GM23338 (cell line): ENCODE measurements around the gene ANAPC2. TPM values are rescaled to one million over a fixed set of nuclear protein-coding genes. Genes with fewer than 3 reads are reported as not detected.

ENCODE experiments used
- ATAC-seq: fragments of 200-7000 bp; cut with Tn5 transposase; 3 replicates; pipeline ENCODE4 v1.9.1; 2020
- DNase-seq: peaks from one replicate; pipeline ENCODE4 v3.0.0-alpha.2; 2015; ENCODE audit warnings: low spot score
- H2AFZ ChIP-seq: fragments of 200-600 bp; sonication (generic); 2 replicates; pipeline ENCODE4 v1.8.0; 2016; ENCODE audit warnings: antibody characterized with exemption, mild to moderate bottlenecking, moderate library complexity
- H3F3A ChIP-seq: fragments of 200-600 bp; sonication (generic); replicated peaks from 2 replicates; pipeline ENCODE4 v1.8.0; 2017; ENCODE audit warnings: antibody characterized with exemption, mixed run types, low read depth
- H3K27ac ChIP-seq: fragments of 200-600 bp; sonication (generic); 2 replicates; pipeline ENCODE4 v1.6.1; 2016; ENCODE audit warnings: low read depth
- H3K27me3 ChIP-seq: fragments of 200-600 bp; sonication (generic); 2 replicates; pipeline ENCODE4 v1.8.0; 2016; ENCODE audit warnings: mild to moderate bottlenecking, mixed run types, moderate library complexity; ENCODE audit not compliant: insufficient read depth
- H3K36me3 ChIP-seq: fragments of 200-600 bp; sonication (generic); 2 replicates; pipeline ENCODE4 v1.8.0; 2016; ENCODE audit warnings: mild to moderate bottlenecking; ENCODE audit not compliant: insufficient read depth
- H3K4me1 ChIP-seq: fragments of 200-600 bp; sonication (generic); 2 replicates; pipeline ENCODE4 v1.8.0; 2016; ENCODE audit warnings: mild to moderate bottlenecking, moderate library complexity; ENCODE audit not compliant: insufficient read depth
- H3K4me2 ChIP-seq: fragments of 200-600 bp; sonication (generic); 2 replicates; pipeline ENCODE4 v1.7.1; 2017; ENCODE audit warnings: mixed run types
- H3K4me3 ChIP-seq: fragments of 200-600 bp; sonication (generic); 2 replicates; pipeline ENCODE4 v1.6.1; 2016; ENCODE audit warnings: mixed run types
- H3K79me2 ChIP-seq: fragments of 200-600 bp; sonication (generic); replicated peaks from 2 replicates; pipeline ENCODE4 v1.8.0; 2017; ENCODE audit warnings: mild to moderate bottlenecking; ENCODE audit not compliant: insufficient read depth
- H3K9me2 ChIP-seq: fragments of 200-600 bp; sonication (generic); 2 replicates; pipeline ENCODE4 v1.8.0; 2017; ENCODE audit not compliant: insufficient read depth
- H4K20me1 ChIP-seq: fragments of 200-600 bp; sonication (generic); replicated peaks from 2 replicates; pipeline ENCODE4 v1.8.0; 2017; ENCODE audit warnings: mild to moderate bottlenecking; ENCODE audit not compliant: insufficient read depth
- H3K27ac Mint-ChIP-seq: 2 replicates; pipeline ENCODE4 v1.8.0; 2020; ENCODE audit warnings: inconsistent platforms, mild to moderate bottlenecking, moderate library complexity, mixed read lengths
- H3K27me3 Mint-ChIP-seq: 3 replicates; pipeline ENCODE4 v1.8.0; 2022; ENCODE audit warnings: low read depth, mild to moderate bottlenecking, moderate library complexity, mixed read lengths, inconsistent platforms; ENCODE audit not compliant: insufficient read depth, poor library complexity
- H3K36me3 Mint-ChIP-seq: 3 replicates; pipeline ENCODE4 v1.8.0; 2021; ENCODE audit warnings: low read depth, mild to moderate bottlenecking, inconsistent platforms, moderate library complexity, mixed read lengths
- H3K4me1 Mint-ChIP-seq: 3 replicates; pipeline ENCODE4 v1.8.0; 2020; ENCODE audit warnings: mild to moderate bottlenecking, inconsistent platforms, mixed read lengths
- H3K4me3 Mint-ChIP-seq: 3 replicates; pipeline ENCODE4 v1.8.0; 2021; ENCODE audit warnings: moderate library complexity, mild to moderate bottlenecking, inconsistent platforms, mixed read lengths
- H3K9me3 Mint-ChIP-seq: 3 replicates; pipeline ENCODE4 v1.8.0; 2020; ENCODE audit warnings: moderate library complexity, mild to moderate bottlenecking, inconsistent platforms, mixed read lengths
- CREB1 ChIP-seq: fragments of 250-450 bp; sonication (Bioruptor Pico); IDR thresholded peaks from 2 replicates; pipeline ENCODE4 v1.5.0; 2020; ENCODE audit warnings: low read depth, mild to moderate bottlenecking, moderate library complexity
- CTCF ChIP-seq, 2 experiments: fragments of 200-600 bp in 1 of 2; sonication (generic) in 1 of 2; conservative IDR thresholded peaks; 2 replicates each; pipeline versions ENCODE4 v1.5.1 to v1.6.1; 2016 to 2017; ENCODE audit warnings: antibody characterized with exemption in 2 of 2, low read depth in 2 of 2, mild to moderate bottlenecking in 2 of 2, moderate library complexity in 1 of 2
- ETS1 ChIP-seq: IDR thresholded peaks from 2 replicates; pipeline ENCODE4 v1.6.1; 2016; ENCODE audit warnings: antibody characterized with exemption
- EZH2 ChIP-seq: fragments of 200-600 bp; sonication (generic); IDR thresholded peaks from one replicate; pipeline ENCODE4 v1.8.0; 2017; ENCODE audit warnings: antibody characterized with exemption, mild to moderate bottlenecking, low read depth; ENCODE audit not compliant: unreplicated experiment
- EZH2phosphoT487 ChIP-seq: fragments of 200-600 bp; sonication (generic); IDR thresholded peaks from one replicate; pipeline ENCODE4 v1.8.1; 2018; ENCODE audit warnings: antibody characterized with exemption; ENCODE audit not compliant: unreplicated experiment
- JUNB ChIP-seq: IDR thresholded peaks from one replicate; pipeline ENCODE4 v1.6.1; 2016; ENCODE audit warnings: antibody characterized with exemption; ENCODE audit not compliant: unreplicated experiment
- NANOG ChIP-seq: IDR thresholded peaks from 2 replicates; pipeline ENCODE4 v1.6.1; 2016; ENCODE audit warnings: antibody characterized with exemption, borderline replicate concordance
- POLR2AphosphoS5 ChIP-seq: IDR thresholded peaks from 2 replicates; pipeline ENCODE4 v1.6.1; 2016; ENCODE audit warnings: antibody characterized with exemption, low read depth
- STAT1 ChIP-seq: IDR thresholded peaks from one replicate; pipeline ENCODE4 v1.6.1; 2016; ENCODE audit warnings: antibody characterized with exemption; ENCODE audit not compliant: unreplicated experiment
- ZNF114 ChIP-seq: fragments of 250-450 bp; sonication (Bioruptor Pico); IDR thresholded peaks from 2 replicates; pipeline ENCODE4 v1.5.0; 2020; ENCODE audit warnings: mild to moderate bottlenecking, moderate library complexity
- ZNF331 ChIP-seq: fragments of 250-450 bp; sonication (Bioruptor Pico); IDR thresholded peaks from 2 replicates; pipeline ENCODE4 v1.5.0; 2020; ENCODE audit warnings: low read depth, mild to moderate bottlenecking, moderate library complexity
- ZNF462 ChIP-seq: fragments of 250-450 bp; sonication (Bioruptor Pico); IDR thresholded peaks from 2 replicates; pipeline ENCODE4 v1.5.0; 2020; ENCODE audit warnings: mild to moderate bottlenecking, moderate library complexity
- polyA plus RNA-seq: library from polyadenylated mRNA; unstranded; fragments of >200 nt; fragmentation: Nextera tagmentation; extraction: Ambion mirVana; gene quantifications from 2 replicates; pipeline ENCODE4 v1.2.1, GENCODE V29; 2016
- total RNA-seq: library from RNA; depleted of rRNA; stranded (reverse); fragments of >200 nt; shearing (Covaris generic); gene quantifications from 2 replicates; pipeline ENCODE4 v1.2.3, GENCODE V29; 2014

Gene ANAPC2
- total and polyA plus RNA-seq, 2 experiments from 2014 or later, result 16.4 to 42.9 TPM

GRCh38 chr9:137164370-137165249 is 23.8 kb downstream of the ANAPC2 start:
- Histone ChIP-seq H4K20me1 (no peaks in the 10 kb centered on the region), H3F3A (no peaks in the 10 kb centered on the region), H3K4me3 (no peak overlapping the region), H3K79me2 (no peaks in the 10 kb centered on the region), H3K27ac (no peak overlapping the region), H3K4me2 (no peak overlapping the region), H2AFZ (no peak overlapping the region), H3K27me3 (peaks cover 86% of the 10 kb centered on the region), H3K4me1 (no peaks in the 10 kb centered on the region; the same call in 1 of the 2 replicates), H3K36me3 (no peaks in the 10 kb centered on the region), H3K9me2 (no peaks in the 10 kb centered on the region)
- Mint-ChIP-seq H3K27me3 (peaks cover 82% of the 10 kb centered on the region), H3K4me3 (peak overlapping the region; percentile 10; the same call in 1 of the 3 replicates), H3K36me3 (no peaks in the 10 kb centered on the region), H3K9me3 (no peaks in the 10 kb centered on the region), H3K4me1 (no peaks in the 10 kb centered on the region; the same call in 2 of the 3 replicates), H3K27ac (no peak overlapping the region)
- no peak for TF ChIP-seq EZH2phosphoT487
- TF ChIP-seq ETS1, result no peak
- TF ChIP-seq NANOG, result no peak
- TF ChIP-seq EZH2, result no peak
- no peak for TF ChIP-seq CREB1 (CRISPR knock-in tag)
- TF ChIP-seq JUNB, result no peak
- no peak for TF ChIP-seq CTCF (conservative IDR thresholded peaks at IDR 0.05; ENCODE audit: low read depth in 2 of 2)
- TF ChIP-seq ZNF462, result no peak
- no peak for TF ChIP-seq STAT1
- no peak for TF ChIP-seq ZNF331
- TF ChIP-seq POLR2AphosphoS5, result no peak
- no peak for TF ChIP-seq ZNF114 (CRISPR knock-in tag)
- no peak for DNase-seq
- ATAC-seq, result no peak
